ENCODE data around the gene APOBEC3B.

- no peak for TF ChIP-seq CTCF (IDR thresholded peaks at IDR 0.05)
- TF ChIP-seq EZH2 (IDR thresholded peaks at IDR 0.05; ENCODE audit: borderline replicate concordance, insufficient read depth, low read depth, low read length, poor library complexity, severe bottlenecking), result no peak
These were observed 43.9 kb upstream of the APOBEC3B start for GRCh38 chr22:38938221-38938620.
